Measurements from ENCODE around the gene PTPRM. TPM values are rescaled to one million over a fixed set of nuclear protein-coding genes. Genes with fewer than 3 reads are reported as not detected.

PTPRM gene
- total RNA-seq, 4 donors from 2014 or later, result 21.4 to 41.8 (median 29.6) TPM

GRCh38 chr18:7633171-7633570 is 66.1 kb downstream of the PTPRM start:
- TF ChIP-seq, protein P1, sequence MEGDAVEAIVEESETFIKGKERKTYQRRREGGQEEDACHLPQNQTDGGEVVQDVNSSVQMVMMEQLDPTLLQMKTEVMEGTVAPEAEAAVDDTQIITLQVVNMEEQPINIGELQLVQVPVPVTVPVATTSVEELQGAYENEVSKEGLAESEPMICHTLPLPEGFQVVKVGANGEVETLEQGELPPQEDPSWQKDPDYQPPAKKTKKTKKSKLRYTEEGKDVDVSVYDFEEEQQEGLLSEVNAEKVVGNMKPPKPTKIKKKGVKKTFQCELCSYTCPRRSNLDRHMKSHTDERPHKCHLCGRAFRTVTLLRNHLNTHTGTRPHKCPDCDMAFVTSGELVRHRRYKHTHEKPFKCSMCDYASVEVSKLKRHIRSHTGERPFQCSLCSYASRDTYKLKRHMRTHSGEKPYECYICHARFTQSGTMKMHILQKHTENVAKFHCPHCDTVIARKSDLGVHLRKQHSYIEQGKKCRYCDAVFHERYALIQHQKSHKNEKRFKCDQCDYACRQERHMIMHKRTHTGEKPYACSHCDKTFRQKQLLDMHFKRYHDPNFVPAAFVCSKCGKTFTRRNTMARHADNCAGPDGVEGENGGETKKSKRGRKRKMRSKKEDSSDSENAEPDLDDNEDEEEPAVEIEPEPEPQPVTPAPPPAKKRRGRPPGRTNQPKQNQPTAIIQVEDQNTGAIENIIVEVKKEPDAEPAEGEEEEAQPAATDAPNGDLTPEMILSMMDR (IDR thresholded peaks at IDR 0.05), result no peak
- no peak for TF ChIP-seq POLR2A (IDR thresholded peaks at IDR 0.05)
- WGBS, 2 donors, result 84 to 90% methylated on average over 2 of the region's 2 CpGs
- intact Hi-C loops (cut with DNase I; ENCODE audit: low total_unique reads), result no loop called here
- no peak overlapping the region for H3K4me3 ChIP-seq (ENCODE audit: low read depth, poor library complexity, severe bottlenecking)
- no peak for DNase-seq (ENCODE audit: low spot score in 2 of 2)

DNA sequence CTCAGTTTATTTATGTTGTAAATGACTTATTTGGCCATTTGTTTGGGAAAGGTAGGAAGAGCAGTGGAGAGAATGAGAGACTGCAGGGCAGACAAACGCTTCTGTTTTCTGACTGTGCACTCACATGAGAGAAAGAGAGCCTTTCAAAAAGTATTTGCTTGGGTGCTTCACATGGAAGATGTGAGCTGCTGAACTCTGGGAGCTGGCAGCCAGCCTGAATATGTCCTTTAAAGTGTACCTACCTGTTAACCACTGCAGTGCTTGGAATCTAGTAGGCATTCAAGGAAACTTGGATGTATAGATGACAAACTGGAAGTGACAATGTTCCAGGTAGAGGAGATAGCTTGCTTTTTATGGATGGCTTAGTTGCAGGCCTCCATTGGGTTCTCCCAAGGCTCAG is 68.8 kb downstream of the PTPRM start:
- TF ChIP-seq, protein P1 (IDR thresholded peaks at IDR 0.05), result no peak
- no peak for TF ChIP-seq POLR2A (IDR thresholded peaks at IDR 0.05)
- 82 to 94% methylated on average over 1 of the region's 1 CpG for WGBS, 2 donors
- DNase-seq (ENCODE audit: low spot score in 2 of 2), result no peak
- no peak overlapping the region for H3K4me3 ChIP-seq (ENCODE audit: low read depth, poor library complexity, severe bottlenecking)
- intact Hi-C loops (cut with DNase I; ENCODE audit: low total_unique reads), result no loop called here

GRCh38 chr18:7637269-7637668 is 70.2 kb downstream of the PTPRM start:
- DNase-seq (ENCODE audit: low spot score in 2 of 2), result no peak
- no peak overlapping the region for H3K4me3 ChIP-seq (ENCODE audit: low read depth, poor library complexity, severe bottlenecking)
- intact Hi-C loops (cut with DNase I; ENCODE audit: low total_unique reads), result no loop called here
- WGBS, 2 donors, result 76 to 83% methylated on average over 2 of the region's 2 CpGs
- TF ChIP-seq POLR2A (IDR thresholded peaks at IDR 0.05), result no peak
- TF ChIP-seq, protein P1 (IDR thresholded peaks at IDR 0.05), result no peak

GRCh38 chr18:7638321-7638720 is 71.2 kb downstream of the PTPRM start:
- DNase-seq (ENCODE audit: low spot score in 2 of 2), result no peak
- intact Hi-C loops (cut with DNase I; ENCODE audit: low total_unique reads), result no loop called here
- TF ChIP-seq POLR2A (IDR thresholded peaks at IDR 0.05), result no peak
- TF ChIP-seq, protein P1 (IDR thresholded peaks at IDR 0.05), result no peak
- no peak overlapping the region for H3K4me3 ChIP-seq (ENCODE audit: low read depth, poor library complexity, severe bottlenecking)

DNA sequence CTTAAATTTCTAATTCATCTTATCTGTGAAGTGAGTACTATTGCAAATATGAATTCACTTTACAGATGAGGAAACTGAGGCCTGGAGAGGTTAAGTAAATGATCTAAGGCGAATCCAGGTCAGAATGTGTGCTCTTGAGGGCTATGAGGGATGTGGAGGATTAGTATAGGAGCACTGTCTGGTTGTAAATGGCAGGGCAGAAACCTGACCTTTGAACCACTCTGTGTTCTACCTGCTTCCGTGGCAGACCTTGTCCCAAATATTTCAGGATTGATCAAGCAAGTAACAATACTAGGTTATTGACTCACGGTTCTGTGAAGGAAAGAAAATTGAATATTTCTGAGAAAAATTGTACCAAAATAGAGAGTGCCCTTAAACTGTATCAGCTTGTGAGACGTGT is 74.7 kb downstream of the PTPRM start:
- intact Hi-C loops (cut with DNase I; ENCODE audit: low total_unique reads), result no loop called here
- WGBS, 2 donors, result 82 to 92% methylated on average over 4 of the region's 4 CpGs
- DNase-seq (ENCODE audit: low spot score in 2 of 2), result no peak
- TF ChIP-seq POLR2A (IDR thresholded peaks at IDR 0.05), result no peak
- TF ChIP-seq, protein P1 (IDR thresholded peaks at IDR 0.05), result no peak
- H3K4me3 ChIP-seq (ENCODE audit: low read depth, poor library complexity, severe bottlenecking), result no peak overlapping the region

DNA sequence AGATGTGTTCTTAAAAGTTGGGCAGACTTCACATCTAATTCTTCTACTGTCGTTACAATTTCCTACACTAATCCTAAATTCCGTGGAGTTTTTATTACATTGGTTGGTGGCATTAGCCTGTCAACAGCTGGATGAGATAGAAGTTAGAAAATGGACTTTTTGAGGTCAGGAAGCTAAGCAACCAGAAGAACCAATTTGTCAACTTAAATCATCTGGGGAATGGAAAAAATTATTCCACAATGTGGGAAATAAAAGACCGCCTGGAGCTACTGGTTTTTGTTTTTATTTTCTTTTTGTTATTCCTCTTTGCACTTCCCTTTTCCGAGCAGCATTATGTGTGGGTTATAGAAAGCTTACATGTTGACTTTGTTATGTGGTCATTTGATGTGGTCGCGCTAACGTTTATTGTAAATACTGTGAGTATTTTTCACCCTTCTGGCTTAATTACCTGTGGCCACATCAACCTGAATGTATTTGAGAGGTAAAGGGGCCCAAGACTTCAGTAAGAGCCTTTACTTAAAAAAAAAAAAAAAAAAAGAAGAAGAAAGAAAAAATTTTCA is 75.3 kb downstream of the PTPRM start:
- intact Hi-C loops (cut with DNase I; ENCODE audit: low total_unique reads), result no loop called here
- no peak overlapping the region for H3K4me3 ChIP-seq (ENCODE audit: low read depth, poor library complexity, severe bottlenecking)
- no peak for TF ChIP-seq POLR2A (IDR thresholded peaks at IDR 0.05)
- TF ChIP-seq, protein P1 (IDR thresholded peaks at IDR 0.05), result no peak
- no peak for DNase-seq (ENCODE audit: low spot score in 2 of 2)
- WGBS, 2 donors, result 68 to 72% methylated on average over 7 of the region's 7 CpGs

Measured in lower leg skin (tissue), 4 donors.